ENCODE data around the gene KLHL8. TPM values are rescaled to one million over a fixed set of nuclear protein-coding genes. Genes with fewer than 3 reads are reported as not detected.

The KLHL8 gene
- total RNA-seq, 1 experiment from 2014 or later = 7.5 TPM

DNA sequence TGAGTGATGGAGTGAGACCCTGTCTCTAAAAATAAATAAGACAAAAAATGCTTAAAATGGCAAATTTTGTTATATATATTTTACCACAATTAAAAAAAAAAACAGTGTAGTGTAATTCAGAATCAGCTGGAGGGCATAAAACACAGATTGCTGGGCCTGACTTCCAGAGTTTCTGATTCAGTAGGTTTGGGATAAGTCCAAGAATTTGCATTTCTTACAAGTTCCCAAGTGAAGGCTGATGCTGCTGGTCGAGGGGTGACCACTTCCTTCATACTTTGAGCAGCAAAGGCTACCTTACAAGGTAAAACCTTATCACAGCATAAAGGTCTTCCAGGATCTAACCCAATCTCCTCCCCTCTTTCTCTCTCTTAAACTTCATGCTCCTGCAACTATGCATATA is 40.7 kb downstream of the KLHL8 start:
- no peak overlapping the region for H2BK12ac ChIP-seq (ENCODE audit: insufficient read length, low read depth, low read length)
- no peak overlapping the region for H3K4ac ChIP-seq (ENCODE audit: low read depth, low read length)
- no peaks in the 10 kb centered on the region for H3K79me1 ChIP-seq (ENCODE audit: insufficient read depth, low read depth, low read length, poor library complexity, severe bottlenecking)
- no peaks in the 10 kb centered on the region for H4K20me1 ChIP-seq (ENCODE audit: control insufficient read depth, insufficient read depth, insufficient read length)
- no peak overlapping the region for H3K56ac ChIP-seq (ENCODE audit: insufficient read length, low read depth, low read length)
- no peaks in the 10 kb centered on the region for H3K79me2 ChIP-seq (ENCODE audit: insufficient read depth, low read length)
- no peak overlapping the region for H2BK120ac ChIP-seq (ENCODE audit: low read depth, low read length, poor library complexity, severe bottlenecking)
- TF ChIP-seq, protein P1, sequence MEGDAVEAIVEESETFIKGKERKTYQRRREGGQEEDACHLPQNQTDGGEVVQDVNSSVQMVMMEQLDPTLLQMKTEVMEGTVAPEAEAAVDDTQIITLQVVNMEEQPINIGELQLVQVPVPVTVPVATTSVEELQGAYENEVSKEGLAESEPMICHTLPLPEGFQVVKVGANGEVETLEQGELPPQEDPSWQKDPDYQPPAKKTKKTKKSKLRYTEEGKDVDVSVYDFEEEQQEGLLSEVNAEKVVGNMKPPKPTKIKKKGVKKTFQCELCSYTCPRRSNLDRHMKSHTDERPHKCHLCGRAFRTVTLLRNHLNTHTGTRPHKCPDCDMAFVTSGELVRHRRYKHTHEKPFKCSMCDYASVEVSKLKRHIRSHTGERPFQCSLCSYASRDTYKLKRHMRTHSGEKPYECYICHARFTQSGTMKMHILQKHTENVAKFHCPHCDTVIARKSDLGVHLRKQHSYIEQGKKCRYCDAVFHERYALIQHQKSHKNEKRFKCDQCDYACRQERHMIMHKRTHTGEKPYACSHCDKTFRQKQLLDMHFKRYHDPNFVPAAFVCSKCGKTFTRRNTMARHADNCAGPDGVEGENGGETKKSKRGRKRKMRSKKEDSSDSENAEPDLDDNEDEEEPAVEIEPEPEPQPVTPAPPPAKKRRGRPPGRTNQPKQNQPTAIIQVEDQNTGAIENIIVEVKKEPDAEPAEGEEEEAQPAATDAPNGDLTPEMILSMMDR (conservative IDR thresholded peaks at IDR 0.05) = no peak
- H3K9ac ChIP-seq (ENCODE audit: extremely low read depth, insufficient read length, low read length) = no peak overlapping the region
- no peaks in the 10 kb centered on the region for H3K4me1 ChIP-seq (ENCODE audit: insufficient read depth, low read length)
- no peak overlapping the region for H4K91ac ChIP-seq (ENCODE audit: insufficient read length, low read depth, low read length)
- H3K18ac ChIP-seq (ENCODE audit: insufficient read length, low read depth, low read length) = no peak overlapping the region
- H3K27ac ChIP-seq (ENCODE audit: insufficient read length, low read depth, low read length) = no peak overlapping the region
- no peak overlapping the region for H4K8ac ChIP-seq (replicated peaks; ENCODE audit: insufficient read length, low read depth, low read length)
- H3K4me1 Mint-ChIP-seq = peaks cover 0 to 3% of the 10 kb centered on the region in 2 experiments; a peak in 2 of 4 replicates
- H3K14ac ChIP-seq (ENCODE audit: insufficient read depth, low read length) = no peak overlapping the region
- H3K27me3 Mint-ChIP-seq (ENCODE audit: low read depth) = no peaks in the 10 kb centered on the region
- no peak for DNase-seq
- no peak overlapping the region for H2AK5ac ChIP-seq (ENCODE audit: insufficient read length, low read length)
- H3K27me3 ChIP-seq (ENCODE audit: insufficient read depth, low read length) = no peaks in the 10 kb centered on the region
- H4K5ac ChIP-seq (ENCODE audit: insufficient read length, low read depth, low read length) = no peak overlapping the region
- no peak overlapping the region for H3T11ph ChIP-seq (ENCODE audit: low read length)
- H3K23ac ChIP-seq (ENCODE audit: insufficient read length, low read depth, low read length) = no peak overlapping the region
- no peak overlapping the region for H2BK5ac ChIP-seq (ENCODE audit: insufficient read length, low read length)
- peaks cover 0 to 4% (median 2%) of the 10 kb centered on the region in 3 experiments; a peak in 4 of 7 replicates for H3K36me3 Mint-ChIP-seq (ENCODE audit: insufficient read depth in 1 of 3, low read depth in 3 of 3)
- H2BK20ac ChIP-seq (ENCODE audit: low read depth, low read length, poor library complexity, severe bottlenecking) = no peak overlapping the region
- H3K9me3 ChIP-seq (ENCODE audit: control insufficient read depth, low read depth, low read length) = no peaks in the 10 kb centered on the region
- no peak overlapping the region for H2BK15ac ChIP-seq (ENCODE audit: low read depth, low read length)
- no peak overlapping the region for H2AFZ ChIP-seq (ENCODE audit: low read length)
- no peak overlapping the region for H3K4me3 Mint-ChIP-seq
- no peaks in the 10 kb centered on the region for H3K9me3 Mint-ChIP-seq
- no CpG with 5 or more reads among the region's 1 CpG for WGBS (ENCODE audit: extremely low coverage, insufficient read length, low lambda C conversion rate)
- no peak overlapping the region for H3K4me2 ChIP-seq (ENCODE audit: insufficient read depth, insufficient read length, low read length)
- no peak overlapping the region for H3K27ac Mint-ChIP-seq
- H3K23me2 ChIP-seq (ENCODE audit: insufficient read length, low read depth, low read length, poor library complexity, severe bottlenecking) = no peaks in the 10 kb centered on the region
